ENCODE measurements around the gene NDRG4. TPM values are rescaled to one million over a fixed set of nuclear protein-coding genes. Genes with fewer than 3 reads are reported as not detected.

The NDRG4 gene
- total RNA-seq, 4 donors from 2014 or later = 1.9 to 8.0 (median 7.0) TPM

DNA sequence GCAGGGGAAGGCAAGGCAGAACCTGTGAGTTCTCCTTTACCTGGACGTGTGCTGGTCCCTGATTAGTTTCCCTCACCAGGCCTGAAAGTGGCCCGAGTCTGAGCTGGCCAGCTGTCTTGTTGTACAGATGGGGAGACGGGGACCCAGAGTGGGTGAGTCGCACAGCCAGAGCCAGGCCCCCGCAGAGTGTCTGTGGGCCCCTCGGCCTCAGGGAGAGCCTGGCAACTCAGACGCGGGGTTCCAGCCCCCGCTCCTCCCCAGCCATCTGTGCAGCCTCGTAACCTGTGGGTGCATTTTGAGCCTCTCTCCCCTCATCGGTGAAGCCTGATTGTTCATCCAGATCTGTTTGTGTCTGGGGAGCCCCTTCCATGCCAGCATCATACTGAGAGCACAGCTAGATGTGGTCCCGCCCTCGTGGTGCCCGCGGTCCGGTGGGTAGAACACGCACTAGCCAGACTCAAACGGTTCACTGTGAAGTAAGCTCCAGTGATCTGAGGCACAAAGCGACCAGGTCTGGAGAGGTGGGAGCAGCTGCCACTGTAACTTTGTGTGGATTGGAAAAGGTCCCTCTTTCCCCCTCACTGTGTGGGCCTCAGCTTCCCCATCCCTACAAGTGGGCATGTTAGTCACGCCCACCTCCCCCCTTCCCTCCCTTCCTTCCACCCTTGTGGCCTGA, 6.0 kb upstream of the NDRG4 start:
- Histone ChIP-seq H3K4me3 (no peak overlapping the region), H3K4me1 (peaks cover 0 to 13% (median 5%) of the 10 kb centered on the region in 3 donors), H3K27ac (no peak overlapping the region), H3K27me3 (no peaks in the 10 kb centered on the region), H3K9me3 (no peaks in the 10 kb centered on the region), H3K36me3 (no peaks in the 10 kb centered on the region)
- WGBS, 2 donors (ENCODE audit: low coverage in 1 of 2) = 71 to 74% methylated on average over 1 to 6 of the region's 20 CpGs
- TF ChIP-seq POLR2AphosphoS5 (IDR thresholded peaks at IDR 0.05) (no peak), POLR2A (IDR thresholded peaks at IDR 0.05) (no peak), EP300 (IDR thresholded peaks at IDR 0.05) (no peak)
- TF ChIP-seq, protein P1, sequence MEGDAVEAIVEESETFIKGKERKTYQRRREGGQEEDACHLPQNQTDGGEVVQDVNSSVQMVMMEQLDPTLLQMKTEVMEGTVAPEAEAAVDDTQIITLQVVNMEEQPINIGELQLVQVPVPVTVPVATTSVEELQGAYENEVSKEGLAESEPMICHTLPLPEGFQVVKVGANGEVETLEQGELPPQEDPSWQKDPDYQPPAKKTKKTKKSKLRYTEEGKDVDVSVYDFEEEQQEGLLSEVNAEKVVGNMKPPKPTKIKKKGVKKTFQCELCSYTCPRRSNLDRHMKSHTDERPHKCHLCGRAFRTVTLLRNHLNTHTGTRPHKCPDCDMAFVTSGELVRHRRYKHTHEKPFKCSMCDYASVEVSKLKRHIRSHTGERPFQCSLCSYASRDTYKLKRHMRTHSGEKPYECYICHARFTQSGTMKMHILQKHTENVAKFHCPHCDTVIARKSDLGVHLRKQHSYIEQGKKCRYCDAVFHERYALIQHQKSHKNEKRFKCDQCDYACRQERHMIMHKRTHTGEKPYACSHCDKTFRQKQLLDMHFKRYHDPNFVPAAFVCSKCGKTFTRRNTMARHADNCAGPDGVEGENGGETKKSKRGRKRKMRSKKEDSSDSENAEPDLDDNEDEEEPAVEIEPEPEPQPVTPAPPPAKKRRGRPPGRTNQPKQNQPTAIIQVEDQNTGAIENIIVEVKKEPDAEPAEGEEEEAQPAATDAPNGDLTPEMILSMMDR (IDR thresholded peaks at IDR 0.05) = no peak
- ATAC-seq = no peak

DNA sequence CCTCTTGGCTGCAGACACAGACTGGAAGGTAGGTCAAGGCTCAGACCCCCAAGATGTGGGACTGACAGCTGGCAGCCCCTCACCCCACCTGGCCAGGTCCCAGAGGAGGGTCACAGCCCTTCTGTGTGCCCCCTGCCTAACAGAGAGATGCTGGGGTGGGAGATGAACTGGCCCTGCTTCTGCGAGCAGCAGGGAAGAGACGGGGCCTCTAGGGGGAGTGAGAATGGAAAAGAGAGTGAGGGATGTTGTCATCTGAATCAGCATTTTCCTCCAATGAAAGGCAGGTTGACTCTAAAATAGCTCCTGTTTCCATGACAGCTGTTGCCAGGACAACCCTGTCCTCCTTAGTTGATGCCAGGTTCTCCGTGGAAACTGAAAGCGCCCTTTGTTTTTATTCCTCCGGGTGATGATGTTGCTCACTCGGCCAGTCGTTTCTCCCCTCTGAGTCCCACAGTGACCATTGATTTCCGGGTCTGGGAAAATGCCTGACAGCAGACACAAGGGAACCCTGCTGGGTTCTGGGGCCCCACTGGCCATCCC, 4.9 kb upstream of the NDRG4 start:
- peak; percentile 63 for ATAC-seq
- H3K36me3 ChIP-seq = no peaks in the 10 kb centered on the region
- no peaks in the 10 kb centered on the region for H3K9me3 ChIP-seq
- WGBS, 2 donors (ENCODE audit: low coverage in 1 of 2) = 0 to 5% methylated on average over 7 to 8 of the region's 8 CpGs
- peak overlapping the region in 3 of 4 donors; percentile 62 to 71 (median 70) for H3K27ac ChIP-seq
- TF ChIP-seq POLR2AphosphoS5 (IDR thresholded peaks at IDR 0.05) (no peak), POLR2A (IDR thresholded peaks at IDR 0.05) (no peak)
- TF ChIP-seq, protein P1 (IDR thresholded peaks at IDR 0.05) = peak in 3 of 4 experiments; percentile 16 to 48 (median 46)
- H3K27me3 ChIP-seq = peaks cover 3% of the 10 kb centered on the region
- peaks cover 0 to 18% (median 5%) of the 10 kb centered on the region in 3 donors for H3K4me1 ChIP-seq
- H3K4me3 ChIP-seq = peak overlapping the region in 1 of 2 donors; percentile 20

DNA sequence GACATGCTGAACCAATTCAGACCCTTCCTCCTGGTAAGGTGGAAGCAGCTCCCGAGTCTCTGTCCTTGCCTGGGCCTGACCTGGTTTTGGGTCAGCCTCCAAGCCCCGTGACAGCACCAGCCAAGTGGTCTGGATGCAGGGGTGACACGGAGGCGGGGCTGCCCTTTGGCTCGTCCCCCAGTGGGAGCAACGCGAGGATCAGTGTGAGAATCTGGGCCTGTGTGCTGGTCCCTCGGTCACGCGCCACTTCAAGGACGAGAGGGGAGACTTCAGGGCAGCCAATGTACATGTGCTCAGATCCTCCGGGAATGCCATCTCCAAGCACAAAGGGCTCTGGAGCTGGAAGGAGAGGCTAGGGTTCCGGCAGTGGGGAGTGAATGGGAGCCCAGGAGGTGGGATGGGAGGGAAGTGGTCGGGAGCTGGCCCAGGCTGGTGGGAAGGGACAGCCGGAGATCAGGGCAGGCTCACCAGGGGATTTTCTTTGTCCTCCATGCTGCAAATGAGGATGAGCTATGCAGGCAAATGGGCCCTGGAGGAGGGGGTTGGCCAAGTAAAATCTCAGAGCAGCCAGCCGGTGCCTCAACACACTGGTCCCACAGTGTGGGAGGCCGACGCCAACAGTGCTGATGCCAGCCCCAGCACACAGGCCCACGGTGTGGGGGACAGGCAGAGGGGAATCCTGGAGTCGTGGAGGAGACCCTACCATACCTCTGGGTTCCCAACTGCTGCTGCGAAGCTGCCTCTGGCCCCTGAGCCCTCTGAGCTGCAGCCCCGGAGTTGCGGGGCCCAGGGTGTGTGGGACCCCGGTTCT, 4.2 kb upstream of the NDRG4 start:
- WGBS, 2 donors (ENCODE audit: low coverage in 1 of 2) = 35 to 77% methylated on average over 2 to 6 of the region's 24 CpGs
- Histone ChIP-seq H3K27me3 (peaks cover 10% of the 10 kb centered on the region), H3K27ac (peak overlapping the region in 3 of 4 donors; percentile 62 to 71 (median 70)), H3K4me1 (peaks cover 0 to 24% (median 6%) of the 10 kb centered on the region in 3 donors), H3K36me3 (no peaks in the 10 kb centered on the region), H3K4me3 (peak overlapping the region in 1 of 2 donors; percentile 20), H3K9me3 (no peaks in the 10 kb centered on the region)
- TF ChIP-seq EP300 (IDR thresholded peaks at IDR 0.05) (no peak), POLR2A (IDR thresholded peaks at IDR 0.05) (no peak), POLR2AphosphoS5 (IDR thresholded peaks at IDR 0.05) (no peak)
- ATAC-seq = no peak

DNA sequence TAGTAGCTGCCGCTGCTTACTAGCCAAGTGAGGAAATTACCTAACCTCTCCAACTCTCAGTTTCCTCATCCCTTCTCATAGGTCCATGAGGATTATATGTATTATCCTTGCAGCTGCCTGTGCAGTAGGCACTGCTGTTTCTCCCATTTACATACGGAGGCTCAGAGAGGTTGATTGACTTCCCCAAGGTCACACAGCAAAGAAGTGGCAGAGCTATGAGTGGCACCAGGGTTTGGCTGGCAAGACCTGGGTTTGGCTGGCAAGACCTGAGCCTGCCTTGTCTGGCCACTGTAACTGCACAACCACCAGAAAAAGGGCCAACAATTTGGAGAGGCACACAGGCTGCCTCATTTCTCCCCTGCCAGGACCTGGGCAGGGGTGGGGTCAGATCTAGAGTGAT, 2.5 kb upstream of the NDRG4 start:
- H3K36me3 ChIP-seq = no peaks in the 10 kb centered on the region
- TF ChIP-seq EP300 (IDR thresholded peaks at IDR 0.05) (no peak), POLR2A (IDR thresholded peaks at IDR 0.05) (no peak), POLR2AphosphoS5 (IDR thresholded peaks at IDR 0.05) (no peak)
- TF ChIP-seq, protein P1 (IDR thresholded peaks at IDR 0.05) = no peak

DNA sequence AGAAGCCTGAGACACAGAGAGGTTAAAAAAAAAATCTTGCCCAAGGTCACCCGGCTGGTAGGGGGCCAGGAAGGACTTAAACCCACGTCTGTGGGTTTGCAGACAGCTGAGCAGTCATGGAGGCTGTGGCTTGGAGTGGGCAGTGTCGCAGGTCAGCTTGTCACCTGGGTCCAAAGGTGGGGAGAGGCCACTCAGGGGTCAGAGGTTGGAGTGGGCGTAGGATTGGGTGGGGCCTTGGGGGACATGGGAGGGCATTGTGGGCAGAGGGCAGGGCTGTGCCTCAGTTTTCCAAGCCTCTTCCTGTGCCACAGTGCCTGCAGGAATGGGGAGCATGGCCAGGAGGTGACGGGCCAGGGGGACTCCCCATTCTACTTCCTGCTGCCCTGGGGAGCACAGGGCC, 2.0 kb upstream of the NDRG4 start:
- Histone ChIP-seq H3K27me3 (peaks cover 32% of the 10 kb centered on the region), H3K36me3 (no peaks in the 10 kb centered on the region), H3K9me3 (no peaks in the 10 kb centered on the region), H3K27ac (no peak overlapping the region), H3K4me3 (no peak overlapping the region), H3K4me1 (peaks cover 0 to 35% (median 14%) of the 10 kb centered on the region in 3 donors)
- ATAC-seq = no peak
- TF ChIP-seq POLR2AphosphoS5 (IDR thresholded peaks at IDR 0.05) = no peak
- TF ChIP-seq, protein P1 (IDR thresholded peaks at IDR 0.05) = no peak
- TF ChIP-seq POLR2A (IDR thresholded peaks at IDR 0.05) = no peak
- no peak for TF ChIP-seq EP300 (IDR thresholded peaks at IDR 0.05)
- 0 to 52% methylated on average over 1 to 4 of the region's 5 CpGs for WGBS, 2 donors (ENCODE audit: low coverage in 1 of 2)

More for the DNA sequence above, 2.5 kb upstream of the NDRG4 start:
- H3K4me3 ChIP-seq = no peak overlapping the region
- peaks cover 27% of the 10 kb centered on the region for H3K27me3 ChIP-seq
- H3K27ac ChIP-seq = no peak overlapping the region
- no peak for ATAC-seq
- H3K4me1 ChIP-seq = peaks cover 0 to 35% (median 14%) of the 10 kb centered on the region in 3 donors
- no peaks in the 10 kb centered on the region for H3K9me3 ChIP-seq
- WGBS, 2 donors (ENCODE audit: low coverage in 1 of 2) = 100% methylated on average over 1 of the region's 2 CpGs

All from gastroesophageal sphincter (tissue), 4 donors.